NCI-H1694 treated with DMSO at 0.1 percent for 48 hours (cell line): ENCODE results near the gene PPIH.
"Not testable (repeated sequence)": the region's sequence is repeated elsewhere in the genome, so short reads cannot be mapped to it uniquely, and the experiment has no call there.

Experiments used
- DNase-seq: peaks from one replicate; lab custom pipeline; 2025; lab: John Stamatoyannopoulos, UW

PPIH gene

DNA sequence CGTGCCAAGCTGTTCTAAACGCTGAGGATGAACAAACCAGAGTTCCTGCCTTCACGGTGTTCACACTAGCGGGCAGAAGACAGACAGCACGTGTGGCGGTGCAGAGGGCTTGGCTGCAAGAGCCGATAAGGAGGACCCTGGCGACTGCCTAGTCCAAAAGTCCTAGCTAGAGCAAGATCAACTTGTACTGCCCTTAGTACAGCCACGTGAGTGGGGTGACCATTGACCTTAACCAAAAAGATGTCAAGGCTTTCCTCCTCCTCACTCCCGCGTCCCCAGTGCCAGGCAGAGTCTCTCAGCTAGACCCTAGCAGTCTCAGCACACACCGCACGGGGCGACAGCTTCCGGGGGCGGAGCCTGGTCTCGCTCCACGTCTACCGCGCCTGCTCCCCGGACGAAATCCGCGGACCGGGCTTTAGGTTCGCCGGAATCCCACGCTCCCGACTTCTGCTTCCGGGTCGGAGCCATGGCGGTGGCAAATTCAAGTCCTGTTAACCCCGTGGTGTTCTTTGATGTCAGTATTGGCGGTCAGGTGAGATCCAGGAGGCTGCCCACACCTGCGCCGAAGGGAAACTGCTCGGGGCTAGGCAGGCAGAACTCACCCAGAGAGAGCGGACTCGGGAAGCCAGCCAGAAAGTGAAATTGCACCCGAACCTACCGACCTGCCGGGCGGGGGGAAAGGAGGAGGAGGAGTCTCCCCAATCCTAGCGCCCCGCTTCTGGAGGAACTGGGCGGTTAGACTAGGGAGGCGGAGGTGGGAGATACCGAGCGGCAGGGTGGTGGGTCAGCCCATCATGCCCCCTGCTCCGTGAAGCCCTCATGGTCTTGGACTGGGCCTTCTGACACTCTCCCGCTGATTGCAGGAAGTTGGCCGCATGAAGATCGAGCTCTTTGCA is at the start of gene PPIH:
TSS of gene PPIH (plus strand) at position 443 of the 896 bp plus-strand sequence. CDS start at position 467, 24 bp downstream.
- peak; percentile 91 for DNase-seq

DNA sequence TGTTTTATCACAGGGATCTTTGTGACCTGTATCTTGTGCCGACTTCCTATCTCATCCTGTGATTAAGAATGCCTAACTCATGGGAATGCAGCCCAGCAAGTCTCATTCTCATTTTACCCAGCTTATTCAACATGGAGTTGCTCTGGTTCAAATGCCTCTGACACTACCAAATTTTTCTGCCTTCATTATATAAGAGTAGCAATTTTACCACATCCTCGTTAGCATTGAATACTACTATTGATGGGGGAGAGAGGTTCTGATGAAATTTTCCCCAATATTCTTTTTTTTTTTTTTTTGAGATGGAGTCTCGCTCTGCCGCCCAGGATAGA is 44.5 kb upstream of the PPIH start:
- no peak for DNase-seq

DNA sequence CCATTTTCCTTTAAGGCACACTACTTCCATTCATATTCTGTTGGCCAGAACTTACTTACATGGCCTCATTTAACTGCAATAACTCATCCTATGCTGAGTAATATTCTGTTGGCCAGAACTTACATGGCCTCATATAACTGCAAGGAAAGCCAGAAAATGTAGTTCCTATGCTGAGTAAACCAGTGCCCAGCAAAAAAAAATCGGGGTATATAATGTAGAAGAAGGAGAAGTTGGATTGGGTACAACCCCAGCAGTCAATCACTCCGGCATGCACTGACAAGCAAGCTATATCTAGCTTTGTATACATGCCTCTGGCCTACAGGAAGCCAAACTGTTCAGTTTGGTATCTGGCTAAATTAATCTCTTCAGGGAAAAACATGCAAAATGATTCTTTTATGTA is 39.4 kb upstream of the PPIH start:
- DNase-seq, result no peak

DNA sequence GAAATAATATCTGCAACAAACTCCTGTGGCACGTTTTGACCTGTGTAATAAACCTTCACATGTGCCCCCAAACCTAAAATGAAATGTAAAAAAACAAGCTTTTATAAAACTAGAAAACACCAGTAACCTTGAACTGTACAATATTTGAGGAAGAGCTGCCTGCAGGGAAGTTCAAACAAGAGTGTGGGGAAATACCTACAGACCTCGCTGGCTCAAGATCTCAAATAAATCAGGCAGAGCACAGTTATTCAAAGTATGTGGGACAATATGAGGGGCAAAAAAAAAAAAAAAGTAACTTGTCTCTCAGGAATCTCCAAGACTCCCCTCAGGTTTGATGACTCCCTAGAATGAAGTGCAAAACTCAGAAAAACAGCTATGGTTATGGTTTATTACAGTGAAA is 37.9 kb upstream of the PPIH start:
- DNase-seq, result no peak

DNA sequence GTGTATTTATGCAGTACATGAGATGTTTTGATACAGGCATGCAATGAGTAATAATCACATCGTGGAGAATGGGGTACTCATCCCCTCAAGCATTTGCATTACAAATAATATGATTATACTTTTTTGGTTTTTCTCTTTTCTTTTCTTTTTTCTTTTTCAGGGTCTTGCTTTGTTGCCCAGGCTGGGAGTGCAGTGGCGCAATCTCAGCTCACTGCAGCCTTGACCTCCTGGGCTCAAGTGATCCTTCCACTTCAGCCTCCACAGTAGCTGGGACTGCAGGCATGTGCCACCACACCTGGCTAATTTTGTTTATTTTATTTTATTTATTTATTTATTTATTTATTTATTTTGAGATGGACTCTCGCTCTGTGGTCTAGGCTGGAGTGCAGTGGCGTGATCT is 37.0 kb upstream of the PPIH start:
- DNase-seq, result not testable (repeated sequence)

DNA sequence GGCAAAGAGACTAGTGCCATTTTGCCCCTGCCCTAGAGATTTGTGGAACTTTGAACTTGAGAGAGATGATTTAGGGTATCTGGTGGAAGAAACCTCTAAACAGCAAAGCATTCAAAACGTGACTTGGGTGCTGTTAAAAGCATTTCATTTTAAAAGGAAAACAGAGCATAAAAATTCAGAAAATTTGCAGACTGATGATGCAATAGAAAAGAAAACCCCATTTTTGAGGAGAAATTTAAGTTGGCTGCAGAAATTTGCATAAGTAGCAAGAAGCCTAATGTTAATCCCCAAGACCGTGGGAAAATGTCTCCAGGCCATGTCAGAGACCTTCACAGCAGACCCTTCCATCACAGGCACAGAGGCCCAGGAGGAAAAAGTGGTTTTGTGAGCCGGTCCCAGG is 31.0 kb upstream of the PPIH start:
- DNase-seq, result not testable (repeated sequence)

DNA sequence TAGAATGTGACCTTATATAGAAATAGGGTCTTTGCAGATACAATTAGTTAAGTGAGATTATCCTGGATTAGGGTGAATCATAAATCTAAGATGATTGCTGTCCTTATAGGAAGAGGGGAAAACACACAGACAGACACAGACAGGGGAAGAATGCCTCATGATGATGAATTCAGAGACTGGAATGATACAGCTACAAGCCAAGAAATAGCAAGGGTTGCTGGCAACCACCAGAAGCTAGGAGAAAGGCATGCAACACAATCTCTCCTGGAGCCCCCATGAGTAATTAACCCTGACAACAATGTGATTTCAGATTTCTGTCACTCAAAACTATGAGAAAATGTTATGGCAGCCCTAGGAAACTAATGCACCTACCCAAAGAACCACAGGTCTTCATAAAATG is 19.1 kb upstream of the PPIH start:
- DNase-seq, result no peak

DNA sequence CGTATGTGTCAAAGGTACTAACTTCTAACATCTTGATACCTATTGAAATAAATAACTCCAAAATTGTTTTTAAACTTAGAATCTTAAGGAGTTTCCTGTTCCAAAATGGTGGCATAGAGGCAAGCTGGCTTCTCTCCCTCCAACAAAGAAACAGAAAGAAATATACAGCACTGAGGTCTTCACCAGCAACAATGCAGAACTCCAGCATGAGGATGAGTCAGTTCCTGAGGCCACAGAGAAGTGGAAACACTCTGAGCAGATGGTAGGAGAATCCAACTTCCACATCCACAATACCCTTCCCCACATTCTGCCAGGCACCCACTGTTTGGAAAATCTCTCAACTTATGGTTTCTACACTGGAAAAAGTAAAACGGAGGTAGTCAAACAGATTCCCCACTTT is 12.2 kb upstream of the PPIH start:
- no peak for DNase-seq

DNA sequence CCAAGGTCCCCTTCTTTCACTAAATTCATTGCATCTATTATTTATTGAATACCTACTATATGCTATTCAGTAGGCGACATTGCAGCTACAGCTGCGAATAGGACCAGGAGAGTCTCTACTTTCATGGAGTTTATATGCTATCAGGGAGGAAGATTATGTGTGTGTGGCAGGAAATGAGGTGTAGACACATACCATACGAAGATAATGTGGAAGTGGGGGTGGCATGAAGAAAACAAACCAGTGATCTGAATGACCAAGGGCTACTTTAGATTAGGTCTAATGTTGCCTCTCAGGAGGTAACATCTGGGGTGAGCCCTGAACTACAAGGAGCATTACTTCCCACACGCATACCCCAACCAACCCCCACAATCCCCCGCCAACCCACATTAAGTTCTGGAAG is 1.0 kb upstream of the PPIH start:
- no peak for DNase-seq

DNA sequence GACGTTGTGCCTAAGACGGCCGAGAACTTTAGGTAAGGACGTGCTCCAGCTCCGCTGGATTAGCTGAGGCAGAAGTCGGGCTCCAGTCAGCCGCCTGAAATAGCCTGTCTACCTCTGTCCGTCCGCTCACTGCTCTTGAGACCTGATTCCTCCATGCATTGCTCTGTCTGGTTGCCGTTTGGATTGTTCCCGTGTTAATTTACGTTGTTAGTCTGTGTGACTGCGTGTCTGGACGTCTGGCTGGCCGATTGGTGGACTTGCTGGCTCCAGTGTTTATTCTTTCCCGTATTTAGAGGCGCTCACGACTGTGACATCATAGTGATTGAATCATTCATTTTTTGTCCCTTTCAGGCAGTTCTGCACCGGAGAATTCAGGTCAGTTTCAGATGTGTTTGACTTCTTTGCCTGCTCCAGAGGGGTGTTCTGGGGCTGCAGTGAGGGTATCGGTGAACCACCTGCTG is 684 bp downstream of the PPIH start:
- no peak for DNase-seq

DNA sequence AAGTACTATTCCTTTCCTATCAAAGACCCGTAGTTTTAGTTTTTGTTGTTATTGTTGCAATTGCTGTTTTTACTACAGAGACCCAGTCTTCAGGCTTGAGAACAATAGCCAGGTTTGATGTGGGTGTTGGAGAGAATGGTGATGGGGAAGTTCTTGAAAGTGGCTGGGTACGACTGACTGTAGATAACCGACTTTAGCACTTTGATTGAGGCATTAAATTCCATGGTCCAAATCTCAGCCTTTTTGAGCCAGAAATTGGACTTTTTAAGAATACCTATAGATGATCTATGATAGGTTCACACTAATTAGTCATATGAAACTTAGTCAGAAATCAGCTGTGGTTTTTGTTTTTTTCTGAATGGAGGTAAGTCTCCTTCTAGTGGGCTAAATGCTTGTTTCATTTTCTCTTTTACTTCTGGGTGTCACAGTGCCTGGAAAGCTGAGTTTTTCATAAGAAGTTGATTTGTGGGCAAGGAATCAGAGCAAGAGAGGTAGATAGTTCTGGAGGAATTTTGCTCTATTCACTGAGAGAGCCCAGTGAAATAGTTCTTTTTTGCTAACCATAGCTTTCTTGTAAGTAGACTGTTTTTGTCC is 2.8 kb downstream of the PPIH start:
- no peak for DNase-seq

DNA sequence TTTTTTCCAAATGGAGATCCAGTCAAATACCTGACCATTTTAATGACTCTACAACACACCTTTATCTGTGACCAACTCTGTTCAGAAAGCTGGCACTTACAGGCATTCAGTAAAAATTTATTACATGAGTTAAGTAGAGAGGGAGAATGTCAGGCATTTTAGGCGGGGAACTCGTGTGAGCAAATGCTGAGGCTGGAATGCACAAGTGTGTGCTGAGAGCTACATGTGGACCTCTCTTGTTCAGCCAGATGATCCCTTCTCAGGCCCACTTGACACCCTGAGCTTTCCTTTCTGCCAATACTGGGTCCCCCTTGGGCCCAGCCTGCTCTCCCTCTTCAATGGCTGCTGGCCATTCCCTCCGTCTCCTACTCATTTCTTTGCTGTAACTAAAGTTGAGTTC is 11.7 kb downstream of the PPIH start:
- DNase-seq, result no peak

DNA sequence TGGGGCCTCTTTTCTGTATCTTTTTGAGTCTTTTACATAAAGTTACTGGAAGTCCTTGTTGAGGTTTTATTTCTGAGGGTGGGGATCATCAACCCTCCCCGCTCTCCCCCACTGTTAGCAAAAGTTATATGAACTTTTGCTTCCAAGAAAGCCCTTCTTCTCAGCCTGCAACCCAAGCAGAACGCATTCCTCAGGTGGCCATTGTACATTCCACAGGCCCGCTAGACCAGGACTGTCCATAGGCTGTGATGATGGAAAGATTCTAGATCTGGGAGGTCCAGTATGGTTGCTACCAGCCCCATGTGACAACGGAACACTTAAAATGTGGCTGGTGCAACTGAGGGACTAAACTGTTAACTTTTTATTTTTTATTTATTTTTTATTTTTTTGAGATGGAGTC is 12.2 kb downstream of the PPIH start:
- DNase-seq, result no peak

DNA sequence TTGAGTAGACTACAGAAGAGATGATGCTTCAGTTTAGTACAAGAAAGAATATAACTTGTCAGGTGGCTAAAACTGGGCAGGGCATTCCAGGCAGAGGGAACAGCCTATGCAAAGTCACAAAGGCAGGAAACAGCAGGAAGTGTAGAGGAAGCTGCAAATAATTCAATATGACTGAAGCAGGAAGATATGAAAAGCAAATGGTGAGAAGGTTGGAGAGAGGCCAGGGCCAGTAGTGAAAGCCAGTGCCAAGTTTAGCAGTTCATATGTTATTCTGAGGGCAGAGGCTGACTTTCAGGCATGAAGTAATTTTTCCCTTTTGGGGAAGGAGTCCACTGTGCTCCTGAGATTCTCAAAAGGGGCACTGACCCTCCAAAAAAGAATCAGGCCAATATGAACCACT is 16.0 kb downstream of the PPIH start:
- DNase-seq, result no peak

DNA sequence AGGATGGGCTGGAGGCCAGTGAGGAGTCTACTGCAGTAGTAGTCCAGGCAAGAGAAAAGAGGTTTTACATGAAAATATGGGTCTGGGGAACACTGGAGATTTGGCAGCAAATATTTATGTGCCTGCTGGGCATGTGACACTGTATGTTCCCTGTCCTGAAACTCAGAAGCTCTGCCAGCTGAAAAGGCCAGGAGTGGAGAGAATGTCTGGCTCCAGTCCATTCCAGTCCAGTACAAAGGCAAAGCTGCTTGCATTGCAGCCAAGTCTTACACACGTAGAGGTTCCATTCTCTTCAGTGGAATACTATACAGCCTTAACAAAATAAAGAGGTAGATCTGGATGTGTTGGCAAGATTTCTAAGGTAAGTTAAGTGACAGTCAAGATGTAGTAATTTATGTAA is 16.5 kb downstream of the PPIH start:
- no peak for DNase-seq

DNA sequence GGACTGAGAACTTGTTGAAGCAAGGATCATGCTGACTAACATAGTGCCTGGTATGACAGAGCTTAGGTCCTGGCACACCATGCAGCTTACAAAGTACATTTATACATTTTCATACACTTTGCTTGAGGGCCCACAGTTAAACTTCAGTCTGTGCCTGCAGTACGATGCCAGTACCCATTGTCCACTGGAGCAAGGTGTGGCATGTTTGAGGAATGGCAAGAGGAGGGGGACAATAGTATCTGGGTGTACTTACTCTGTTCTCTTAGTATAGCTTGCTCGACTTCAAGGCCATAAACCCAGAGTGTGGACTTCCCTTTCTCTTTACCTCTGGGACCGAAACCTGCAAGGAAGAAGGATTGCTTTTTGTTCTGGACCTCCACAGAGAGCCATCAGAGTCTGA is 17.2 kb downstream of the PPIH start:
- DNase-seq, result no peak

DNA sequence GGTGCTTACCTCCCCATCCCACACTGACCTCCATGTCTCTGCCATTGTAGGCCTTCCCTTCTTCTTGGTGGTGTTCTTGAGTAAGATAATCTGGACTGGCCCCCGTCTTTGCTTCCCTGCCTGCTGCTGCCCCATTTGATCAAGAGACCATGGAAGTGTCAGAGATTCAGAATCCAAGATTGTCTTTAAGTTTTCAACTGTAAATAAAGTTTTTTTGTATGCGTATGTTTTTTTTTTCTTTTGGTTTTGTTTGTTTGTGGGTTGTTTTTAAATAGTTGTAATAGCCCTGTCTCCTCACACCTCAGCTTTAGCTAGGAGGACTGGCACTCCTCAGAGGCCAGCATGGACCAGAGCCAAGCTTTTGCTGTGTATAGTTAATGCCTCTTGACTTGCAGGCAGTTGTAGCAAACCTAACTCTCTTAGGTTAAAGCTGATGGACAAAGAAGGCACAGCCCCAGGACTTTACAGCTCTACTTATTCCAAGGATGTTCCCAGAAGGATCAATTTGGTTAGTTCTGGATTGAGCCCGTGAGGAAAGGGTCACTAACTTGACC is 18.4 kb downstream of the PPIH start:
- DNase-seq, result no peak

DNA sequence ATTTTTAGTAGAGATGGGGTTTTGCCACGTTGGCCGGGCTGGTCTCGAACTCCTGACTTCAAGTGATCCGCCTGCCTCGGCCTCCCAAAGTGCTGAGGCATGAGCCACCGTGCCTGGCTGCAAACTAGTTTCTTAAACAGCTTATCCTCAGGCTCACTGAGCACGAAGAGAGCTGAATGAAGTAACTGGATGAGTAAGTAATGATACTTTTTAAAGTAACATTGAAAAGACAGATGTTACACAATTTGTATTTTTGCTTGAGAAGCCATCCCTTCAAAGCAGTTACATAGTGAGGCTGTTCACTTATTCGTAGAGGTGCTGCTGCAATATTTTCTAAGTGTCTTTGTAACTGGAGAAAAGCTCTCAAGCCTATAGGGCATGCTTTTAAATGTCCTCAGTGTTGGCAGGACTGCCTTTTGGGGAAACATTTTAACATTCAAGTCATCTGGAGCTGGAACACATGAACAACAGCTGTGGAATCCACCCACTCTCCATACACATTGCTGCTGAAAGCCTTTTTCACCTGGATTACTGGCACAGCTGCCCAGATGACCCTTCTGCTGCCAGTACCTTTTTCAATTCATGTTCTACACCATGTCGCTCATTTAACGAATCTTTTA is 21.3 kb downstream of the PPIH start:
- no peak for DNase-seq

DNA sequence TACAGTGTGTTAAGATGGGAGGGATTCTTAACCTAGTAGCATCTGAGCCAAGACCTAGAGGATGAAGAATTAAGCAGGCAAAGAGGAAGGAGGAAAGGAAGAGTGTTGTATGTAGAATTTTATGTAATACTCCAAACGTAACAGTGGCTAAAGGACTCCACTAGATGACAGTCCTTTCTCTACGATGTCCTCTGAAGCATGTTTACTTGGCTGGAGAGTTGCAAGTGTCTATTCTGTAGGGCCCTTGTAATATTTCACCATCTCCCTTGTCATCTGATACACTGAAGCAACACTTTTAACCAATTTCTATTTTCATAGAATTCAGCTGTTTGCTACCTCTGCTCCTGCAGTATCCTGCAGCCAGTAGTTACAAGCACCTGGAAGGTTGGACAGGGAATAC is 21.8 kb downstream of the PPIH start:
- no peak for DNase-seq

DNA sequence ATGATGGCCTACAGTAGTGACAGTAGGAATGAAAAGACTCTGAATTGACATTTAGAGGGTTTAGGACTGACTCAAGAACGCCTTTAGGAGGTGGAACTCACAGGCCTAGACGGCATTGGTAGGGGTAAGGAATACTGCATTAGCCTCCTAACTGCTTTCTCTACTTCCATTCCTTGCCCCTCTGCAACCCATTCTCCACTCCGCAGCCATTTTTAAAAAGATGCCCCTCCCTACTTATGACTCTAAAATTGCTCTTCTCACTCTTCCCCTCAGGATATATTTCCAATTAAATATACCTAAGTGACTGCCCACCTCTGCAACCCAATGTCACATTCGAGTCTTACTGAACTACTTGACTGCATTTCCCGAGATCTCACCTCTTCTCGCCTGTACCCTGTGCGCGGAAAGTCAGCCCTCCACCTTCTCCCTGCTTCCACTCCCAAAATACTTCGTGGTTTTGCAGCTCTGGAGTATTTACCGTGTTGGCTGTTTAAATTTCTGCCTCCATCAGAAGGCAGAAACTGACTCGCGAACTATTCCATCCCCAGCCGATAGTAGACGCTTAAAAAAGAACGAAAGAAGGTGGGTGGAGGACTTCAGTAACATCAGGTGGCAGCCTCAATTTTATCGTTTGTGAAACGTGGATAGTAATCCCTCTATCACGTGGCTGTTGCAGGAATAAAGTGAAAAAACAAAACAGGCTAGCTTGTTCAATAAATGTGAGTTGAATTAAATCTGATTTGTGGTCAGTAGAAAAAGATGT is 22.9 kb downstream of the PPIH start:
- DNase-seq, result peak; percentile 38

DNA sequence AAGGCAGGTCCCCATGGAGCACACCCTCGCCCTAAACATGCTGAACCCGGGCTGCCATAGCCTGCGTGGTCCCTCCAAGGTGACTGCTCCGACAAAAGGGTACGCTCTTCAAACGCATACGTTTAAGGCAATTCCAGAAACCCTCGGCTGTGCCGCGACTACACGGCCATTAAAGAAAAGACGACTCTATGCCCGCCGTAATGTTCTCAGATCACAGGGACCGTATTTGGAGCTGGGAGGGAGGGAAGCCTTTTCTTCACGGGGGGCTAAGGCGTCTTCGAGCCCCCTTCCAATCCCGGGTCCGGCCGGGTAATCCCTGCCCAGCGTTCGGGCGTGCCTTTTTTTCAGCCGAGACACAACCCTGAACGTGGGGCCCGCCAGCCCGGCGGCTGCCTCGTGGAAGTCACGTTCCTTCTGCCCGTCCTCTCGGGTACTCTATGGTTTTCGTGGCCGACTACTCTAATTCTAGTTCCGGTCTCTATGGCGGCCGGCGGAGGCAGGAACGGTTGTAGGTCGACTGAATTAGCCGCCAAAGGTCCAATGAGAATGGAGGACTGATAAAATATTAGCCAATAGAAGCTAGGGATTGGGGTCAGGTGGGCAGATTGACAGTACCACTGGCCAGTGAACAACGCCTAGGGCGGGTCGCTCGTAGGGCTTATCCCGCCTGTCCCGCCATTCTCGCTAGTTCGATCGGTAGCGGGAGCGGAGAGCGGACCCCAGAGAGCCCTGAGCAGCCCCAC is 23.7 kb downstream of the PPIH start, which contains the start of gene YBX1:
TSS of gene YBX1 (plus strand) at position 678 of the 743 bp plus-strand sequence. CDS start 148 bp downstream, outside the sequence.
- DNase-seq, result peak; percentile 99

DNA sequence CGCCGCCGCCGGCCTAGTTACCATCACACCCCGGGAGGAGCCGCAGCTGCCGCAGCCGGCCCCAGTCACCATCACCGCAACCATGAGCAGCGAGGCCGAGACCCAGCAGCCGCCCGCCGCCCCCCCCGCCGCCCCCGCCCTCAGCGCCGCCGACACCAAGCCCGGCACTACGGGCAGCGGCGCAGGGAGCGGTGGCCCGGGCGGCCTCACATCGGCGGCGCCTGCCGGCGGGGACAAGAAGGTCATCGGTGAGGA is 24.2 kb downstream of the PPIH start:
- DNase-seq, result not testable (repeated sequence)
